ENCODE results near the gene SERPING1.

GRCh38 chr11:57650739-57651090 is 53.2 kb downstream of the SERPING1 start:
- no peak for TF ChIP-seq GATA2 (IDR thresholded peaks at IDR 0.05; ENCODE audit: low read depth, low read length)
- TF ChIP-seq GATA3 (IDR thresholded peaks at IDR 0.05; ENCODE audit: low read depth, low read length) = no peak
